GM19025 (cell line): ENCODE results near the gene MUC3A.
"Not testable (repeated sequence)": the region's sequence is repeated elsewhere in the genome, so short reads cannot be mapped to it uniquely, and the experiment has no call there.

Source experiments
- ATAC-seq: cut with Tn5 transposase; IDR thresholded peaks from one replicate; pipeline ENCODE4 v1.9.1; 2021; ENCODE audit warnings: mild to moderate bottlenecking, low read depth, moderate library complexity; ENCODE audit not compliant: unreplicated experiment

Gene MUC3A, protein sequence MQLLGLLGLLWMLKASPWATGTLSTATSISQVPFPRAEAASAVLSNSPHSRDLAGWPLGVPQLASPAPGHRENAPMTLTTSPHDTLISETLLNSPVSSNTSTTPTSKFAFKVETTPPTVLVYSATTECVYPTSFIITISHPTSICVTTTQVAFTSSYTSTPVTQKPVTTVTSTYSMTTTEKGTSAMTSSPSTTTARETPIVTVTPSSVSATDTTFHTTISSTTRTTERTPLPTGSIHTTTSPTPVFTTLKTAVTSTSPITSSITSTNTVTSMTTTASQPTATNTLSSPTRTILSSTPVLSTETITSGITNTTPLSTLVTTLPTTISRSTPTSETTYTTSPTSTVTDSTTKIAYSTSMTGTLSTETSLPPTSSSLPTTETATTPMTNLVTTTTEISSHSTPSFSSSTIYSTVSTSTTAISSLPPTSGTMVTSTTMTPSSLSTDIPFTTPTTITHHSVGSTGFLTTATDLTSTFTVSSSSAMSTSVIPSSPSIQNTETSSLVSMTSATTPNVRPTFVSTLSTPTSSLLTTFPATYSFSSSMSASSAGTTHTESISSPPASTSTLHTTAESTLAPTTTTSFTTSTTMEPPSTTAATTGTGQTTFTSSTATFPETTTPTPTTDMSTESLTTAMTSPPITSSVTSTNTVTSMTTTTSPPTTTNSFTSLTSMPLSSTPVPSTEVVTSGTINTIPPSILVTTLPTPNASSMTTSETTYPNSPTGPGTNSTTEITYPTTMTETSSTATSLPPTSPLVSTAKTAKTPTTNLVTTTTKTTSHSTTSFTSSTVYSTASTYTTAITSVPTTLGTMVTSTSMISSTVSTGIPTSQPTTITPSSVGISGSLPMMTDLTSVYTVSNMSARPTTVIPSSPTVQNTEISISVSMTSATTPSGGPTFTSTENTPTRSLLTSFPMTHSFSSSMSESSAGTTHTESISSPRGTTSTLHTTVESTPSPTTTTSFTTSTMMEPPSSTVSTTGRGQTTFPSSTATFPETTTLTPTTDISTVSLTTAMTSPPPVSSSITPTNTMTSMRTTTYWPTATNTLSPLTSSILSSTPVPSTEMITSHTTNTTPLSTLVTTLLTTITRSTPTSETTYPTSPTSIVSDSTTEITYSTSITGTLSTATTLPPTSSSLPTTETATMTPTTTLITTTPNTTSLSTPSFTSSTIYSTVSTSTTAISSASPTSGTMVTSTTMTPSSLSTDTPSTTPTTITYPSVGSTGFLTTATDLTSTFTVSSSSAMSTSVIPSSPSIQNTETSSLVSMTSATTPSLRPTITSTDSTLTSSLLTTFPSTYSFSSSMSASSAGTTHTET (N-terminal part only)

DNA sequence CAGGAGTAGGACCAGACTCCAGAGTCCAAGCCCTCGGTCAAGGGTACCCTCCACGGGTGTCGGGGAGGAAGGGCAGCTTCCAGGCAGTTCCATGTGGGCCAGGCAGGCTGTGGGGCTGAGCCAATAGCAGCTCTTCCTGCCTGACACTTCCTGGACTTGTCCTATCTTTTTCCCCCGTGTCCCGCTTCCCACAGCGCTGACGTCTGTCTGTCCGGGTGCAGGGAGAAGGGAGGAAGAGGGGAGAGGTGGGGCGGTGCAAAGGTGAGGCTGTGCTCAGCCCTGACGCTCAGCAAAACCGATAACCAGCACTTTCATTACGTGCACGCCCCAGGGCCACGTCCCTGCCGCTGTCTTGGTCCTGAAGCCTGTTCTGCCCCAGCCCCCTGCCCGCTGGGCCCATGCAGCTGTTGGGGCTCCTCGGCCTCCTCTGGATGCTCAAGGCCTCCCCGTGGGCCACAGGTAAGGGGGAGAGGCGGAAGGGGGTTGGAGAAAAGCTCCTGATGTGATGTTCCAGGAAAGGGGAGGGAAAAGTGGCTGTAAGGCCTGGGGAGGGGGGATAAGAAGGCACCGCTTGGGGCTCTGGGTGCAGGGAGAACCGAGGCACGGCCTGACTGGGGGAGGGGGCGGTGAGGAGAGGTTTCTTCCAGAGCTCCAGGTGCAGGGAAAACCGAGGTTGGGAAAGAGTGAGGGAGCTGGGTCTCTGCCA, at the start of gene MUC3A:
Gene MUC3A (plus strand): TSS at position 308 of the 706 bp plus-strand sequence. CDS start 91 bp downstream, at position 399.
- ATAC-seq: no peak

DNA sequence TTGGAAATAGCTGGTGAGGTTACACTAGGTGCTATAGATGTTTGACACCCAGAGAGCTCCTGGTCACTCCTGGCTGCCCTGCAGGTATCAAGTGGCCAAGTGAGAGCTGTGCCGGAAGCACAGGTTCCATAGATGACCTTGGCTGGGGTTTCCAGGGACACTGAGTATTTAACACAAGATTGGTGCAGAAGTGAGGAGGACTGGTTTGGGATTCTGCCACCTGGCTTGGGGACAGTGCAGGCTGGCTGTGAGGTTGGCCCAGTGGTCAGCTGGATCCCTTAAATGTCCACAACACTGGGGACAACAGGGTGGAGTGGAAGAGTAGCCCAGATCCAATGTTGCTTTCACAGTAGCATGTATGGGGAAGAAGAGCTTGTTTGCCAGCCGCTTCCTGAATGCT, 48.4 kb upstream of the MUC3A start:
- no peak for ATAC-seq

DNA sequence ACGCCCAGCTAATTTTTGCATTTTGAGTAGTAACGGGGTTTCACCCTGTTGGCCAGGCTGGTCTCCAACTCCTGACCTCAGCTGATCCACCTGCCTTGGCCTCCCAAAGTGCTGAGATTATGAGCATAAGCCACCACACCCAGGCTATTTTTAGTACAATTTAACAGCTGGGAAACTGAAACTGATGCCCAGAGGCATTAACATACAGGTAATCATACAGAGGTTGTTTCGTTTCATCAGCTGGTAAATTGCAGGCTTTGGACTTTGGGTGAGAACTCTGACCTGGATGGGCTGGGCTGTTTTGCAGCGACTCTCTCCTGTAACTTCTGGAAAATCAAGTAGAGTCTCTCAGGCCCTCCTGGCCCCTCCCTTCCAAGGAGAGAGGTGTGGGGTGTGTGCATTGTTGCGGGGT, 47.4 kb upstream of the MUC3A start:
- ATAC-seq: no peak

DNA sequence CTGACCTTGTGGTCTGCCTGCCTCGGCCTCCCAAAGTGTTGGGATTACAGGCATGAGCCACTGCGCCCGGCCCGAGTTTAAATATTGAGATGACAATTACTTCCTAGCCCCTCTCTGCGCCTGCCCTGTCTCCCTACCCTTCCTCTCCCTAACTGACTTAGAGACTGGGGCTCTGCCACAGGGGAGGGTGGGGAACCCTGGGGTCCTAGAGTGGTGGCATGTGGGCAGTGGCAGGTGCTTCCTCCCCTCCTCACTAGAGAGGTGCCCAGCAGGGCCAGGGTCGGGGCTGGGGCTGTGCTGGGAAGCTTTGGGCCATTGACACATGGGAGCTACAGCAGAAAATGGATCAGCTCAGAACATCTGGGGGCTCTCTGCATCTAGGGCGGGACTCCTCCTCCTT, 46.7 kb upstream of the MUC3A start:
- no peak for ATAC-seq

DNA sequence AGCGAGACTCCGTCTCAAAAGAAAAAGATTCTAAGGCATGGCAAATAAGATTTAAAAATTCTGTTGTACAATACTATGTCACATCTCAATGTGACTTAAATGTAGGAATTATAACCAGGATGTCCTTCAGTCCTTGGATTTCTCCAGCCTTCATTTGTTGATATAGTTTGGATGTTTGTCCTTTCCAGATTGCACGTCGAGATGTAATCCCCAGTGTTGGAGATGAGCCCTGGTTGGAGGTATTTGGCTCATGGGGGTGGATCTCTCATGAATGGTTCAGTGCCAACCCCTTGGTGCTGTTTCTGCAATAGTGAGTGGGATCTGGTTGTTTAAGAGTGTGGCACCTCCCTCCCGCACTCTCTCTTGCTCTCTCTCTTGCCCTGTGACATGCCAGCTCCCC, 40.8 kb upstream of the MUC3A start:
- no peak for ATAC-seq

DNA sequence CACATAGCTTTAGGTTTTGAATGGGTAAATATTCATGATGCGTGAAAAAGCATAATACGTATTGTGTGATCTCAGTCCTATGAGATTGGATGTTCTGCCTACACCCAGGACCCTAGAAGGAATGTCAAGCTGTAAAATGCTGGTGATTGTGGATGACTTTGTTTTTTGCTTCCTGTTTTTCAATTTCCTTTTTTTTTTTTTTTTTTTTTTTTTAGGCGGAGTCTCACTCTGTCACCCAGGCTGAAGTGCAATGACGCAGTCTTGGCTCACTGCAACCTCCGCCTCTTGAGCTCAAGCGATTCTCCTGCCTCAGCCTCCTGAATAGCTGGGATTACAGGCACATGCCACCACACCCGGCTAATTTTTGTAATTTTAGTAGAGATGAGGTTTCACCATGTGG, 38.9 kb upstream of the MUC3A start:
- not testable (repeated sequence) for ATAC-seq

DNA sequence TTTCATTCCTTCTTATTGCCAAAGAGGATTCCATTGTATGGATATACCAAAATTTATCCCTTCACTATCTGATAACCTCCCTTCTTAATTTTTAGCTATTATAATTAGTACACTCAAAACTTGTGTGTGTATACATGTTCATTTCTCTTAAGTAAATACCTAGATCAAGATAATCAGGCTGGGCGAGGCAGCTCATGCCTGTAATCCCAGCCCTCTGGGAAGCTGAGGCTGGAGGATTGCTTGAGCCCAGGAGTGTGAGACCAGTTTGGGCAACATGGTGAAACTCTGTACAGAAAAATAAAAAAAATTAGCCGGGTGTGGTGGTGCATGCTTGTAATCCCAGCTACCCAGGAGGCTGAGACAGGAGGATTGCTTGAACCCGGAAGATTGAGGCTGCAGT, 37.9 kb upstream of the MUC3A start:
- ATAC-seq: no peak

DNA sequence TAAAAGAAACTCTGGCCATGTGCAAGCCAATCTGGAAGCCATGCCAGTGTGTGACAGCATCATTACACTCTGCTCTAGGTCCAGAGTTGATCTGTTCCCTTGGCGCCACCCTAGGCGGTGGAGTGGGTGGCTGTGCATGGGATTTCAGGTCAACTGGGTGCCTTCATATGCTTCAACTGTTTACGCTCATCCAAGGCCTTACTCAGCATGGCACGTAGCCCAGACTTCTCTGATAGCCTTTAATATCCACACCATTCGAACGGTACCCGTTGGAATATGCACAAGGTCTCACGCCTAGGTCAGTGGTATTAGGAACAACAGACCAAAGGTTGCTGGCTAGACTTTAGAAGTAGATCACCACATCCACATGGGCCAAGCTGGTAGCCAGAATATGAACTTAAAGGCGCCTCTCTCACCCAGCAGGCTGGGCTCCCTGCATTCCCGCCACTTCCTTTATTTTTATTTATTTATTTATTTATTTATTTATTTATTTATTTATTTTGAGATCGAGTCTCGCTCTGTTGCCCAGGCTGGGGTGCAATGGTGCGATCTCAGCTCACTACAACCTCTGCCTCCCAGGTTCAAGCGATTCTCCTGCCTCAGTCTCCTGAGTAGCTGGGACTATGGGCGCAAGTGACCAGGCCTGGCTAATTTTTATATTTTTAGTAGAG, 35.0 kb upstream of the MUC3A start:
- ATAC-seq: no peak

DNA sequence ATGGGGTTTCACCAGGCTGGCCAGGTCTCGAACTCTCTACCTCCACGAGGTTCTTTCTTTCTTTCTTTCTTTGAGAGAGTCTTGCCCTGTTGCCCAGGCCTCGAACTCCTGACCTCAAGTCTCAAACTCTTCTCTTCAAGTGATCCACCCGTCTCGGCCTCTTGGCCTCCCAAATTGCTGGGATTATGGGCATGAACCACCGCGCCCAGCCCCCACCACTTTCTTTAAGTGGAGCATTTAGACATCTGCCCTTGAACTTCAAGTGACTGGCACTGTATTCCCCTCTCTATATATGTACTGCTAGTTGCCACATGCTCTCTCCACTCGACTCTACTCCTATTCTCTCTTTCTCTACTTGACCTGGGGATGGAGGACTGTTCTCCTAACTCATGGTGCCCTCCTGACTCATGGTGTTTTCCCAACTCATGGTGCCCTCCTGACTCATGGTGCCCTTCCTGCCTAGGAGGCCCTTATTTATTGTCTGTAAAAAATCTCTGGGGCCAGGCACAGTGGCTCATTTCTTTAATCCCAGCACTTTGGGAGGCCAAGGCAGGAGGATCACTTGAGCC, 34.4 kb upstream of the MUC3A start:
- no peak for ATAC-seq

DNA sequence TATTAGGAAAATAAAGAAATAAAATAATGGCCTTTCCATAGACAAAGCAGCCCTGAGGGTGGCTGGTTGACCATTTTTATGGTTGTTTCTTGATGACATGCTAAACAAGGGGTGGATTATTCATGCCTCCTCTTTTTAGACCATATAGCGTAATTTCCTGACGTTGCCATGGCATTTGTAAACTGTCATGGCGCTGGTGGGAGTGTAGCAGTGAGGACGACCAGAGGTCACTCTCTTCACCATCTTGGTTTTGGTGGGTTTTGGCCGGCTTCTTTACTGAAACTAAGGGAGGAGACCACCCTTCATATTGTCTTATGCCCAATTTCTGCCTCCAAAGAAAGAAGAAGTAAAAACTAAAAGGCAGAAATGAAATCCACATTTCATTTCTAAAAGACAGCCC, 30.0 kb upstream of the MUC3A start:
- ATAC-seq: not testable (repeated sequence)

DNA sequence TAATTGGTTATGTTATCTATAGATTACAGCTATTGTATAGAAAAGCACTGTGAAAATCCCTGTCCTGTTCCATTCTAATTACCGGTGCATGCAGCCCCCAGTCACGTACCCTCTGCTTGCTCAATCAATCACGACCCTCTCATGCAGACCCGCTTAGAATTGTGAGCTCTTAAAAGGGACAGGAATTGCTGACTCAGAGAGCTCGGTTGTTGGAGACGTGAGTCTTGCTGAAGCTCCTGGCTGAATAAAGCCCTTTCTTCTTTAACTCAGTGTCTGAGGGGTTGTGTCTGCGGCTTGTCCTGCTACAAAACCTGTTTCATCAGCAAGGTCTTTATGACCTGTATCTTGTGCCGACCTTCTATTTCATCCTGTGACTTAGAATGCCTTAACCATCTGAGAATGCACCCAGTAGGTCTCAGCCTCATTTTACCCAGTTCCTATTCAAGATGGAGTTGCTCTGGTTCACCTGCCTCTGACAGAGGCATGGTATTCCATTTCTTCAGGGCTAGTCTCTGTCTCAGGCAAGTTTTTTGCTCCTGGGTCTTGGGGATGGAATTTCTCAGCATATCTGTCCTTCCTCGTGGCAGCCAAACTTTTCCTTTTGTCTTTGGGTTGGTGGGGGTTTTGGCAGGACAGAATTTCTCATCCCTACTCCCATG, 29.4 kb upstream of the MUC3A start:
- not testable (repeated sequence) for ATAC-seq

DNA sequence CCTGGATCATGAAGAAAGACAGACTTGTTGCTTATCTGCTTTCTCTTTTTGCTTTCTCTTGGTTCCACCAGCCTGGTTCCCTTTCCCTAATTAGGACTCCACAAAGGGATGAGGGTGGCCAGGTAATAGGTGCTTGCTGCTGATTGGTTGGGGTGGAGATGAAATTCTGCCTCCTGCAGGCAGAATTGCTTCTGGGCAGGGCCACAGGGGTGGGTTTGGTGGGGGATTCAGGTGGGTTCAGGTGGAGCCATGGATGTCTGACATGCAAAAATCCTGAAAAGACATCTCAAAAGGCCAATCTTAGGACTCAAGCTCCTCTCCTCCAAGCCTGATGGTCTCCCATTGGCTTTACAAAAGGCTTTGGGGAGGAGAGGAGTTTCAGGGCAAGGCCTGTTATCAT, 28.3 kb upstream of the MUC3A start:
- ATAC-seq: no peak

DNA sequence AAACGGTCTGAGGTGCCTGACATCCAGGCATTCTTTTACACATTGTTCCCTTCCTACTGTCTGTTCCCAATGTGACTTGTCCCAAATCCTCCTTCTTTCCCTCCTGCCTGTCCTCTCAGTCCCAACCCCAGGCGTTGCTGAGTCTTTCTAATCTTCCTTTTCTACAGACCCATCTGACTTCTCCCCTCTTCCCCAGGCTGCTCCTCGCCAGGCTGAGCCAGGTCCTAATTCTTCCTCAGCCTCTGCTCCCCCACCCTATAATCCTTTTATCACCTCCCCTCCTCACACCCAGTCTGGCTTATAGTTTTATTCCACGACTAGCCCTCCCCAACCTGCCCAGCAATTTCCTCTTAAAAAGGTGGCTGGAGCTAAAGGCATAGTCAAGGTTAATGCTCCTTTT, 25.7 kb upstream of the MUC3A start:
- not testable (repeated sequence) for ATAC-seq

DNA sequence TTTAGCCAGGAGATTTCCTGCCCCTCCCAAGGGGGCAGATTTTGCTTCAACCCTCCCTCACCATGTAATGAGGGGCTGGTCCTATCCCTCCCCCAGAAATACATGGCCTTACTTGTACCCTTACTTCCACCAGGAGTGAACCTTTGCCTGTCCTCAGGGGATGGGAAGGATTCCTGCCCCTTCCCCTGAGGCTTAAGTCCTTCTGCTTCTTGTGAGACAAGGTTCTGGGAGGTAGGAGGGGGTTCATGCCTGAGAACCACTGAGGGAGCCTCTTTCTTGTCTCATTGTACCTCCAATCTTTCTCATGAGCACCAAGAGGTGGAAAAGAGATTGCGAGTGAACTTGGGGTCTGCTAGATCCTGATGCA, 19.5 kb upstream of the MUC3A start:
- ATAC-seq: no peak

DNA sequence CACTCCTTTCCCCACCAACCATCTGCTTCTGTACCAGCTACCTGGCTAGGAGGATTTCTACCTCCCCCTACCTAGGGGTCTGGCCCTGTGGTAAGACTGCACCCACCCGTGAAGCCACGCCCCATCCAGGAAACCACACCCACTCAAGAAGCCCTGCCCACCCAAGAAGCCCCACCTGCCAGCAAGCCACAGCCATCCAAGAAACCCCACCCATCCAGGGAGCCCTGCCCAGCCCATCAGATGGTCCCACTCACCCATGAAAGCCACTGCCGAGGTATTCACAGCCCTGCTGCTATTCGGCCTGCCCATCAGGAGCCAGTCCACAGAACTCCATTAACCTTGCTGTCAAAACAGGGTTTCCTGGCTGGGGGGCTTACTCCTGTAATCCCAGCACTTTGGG, 15.6 kb upstream of the MUC3A start:
- ATAC-seq: no peak

DNA sequence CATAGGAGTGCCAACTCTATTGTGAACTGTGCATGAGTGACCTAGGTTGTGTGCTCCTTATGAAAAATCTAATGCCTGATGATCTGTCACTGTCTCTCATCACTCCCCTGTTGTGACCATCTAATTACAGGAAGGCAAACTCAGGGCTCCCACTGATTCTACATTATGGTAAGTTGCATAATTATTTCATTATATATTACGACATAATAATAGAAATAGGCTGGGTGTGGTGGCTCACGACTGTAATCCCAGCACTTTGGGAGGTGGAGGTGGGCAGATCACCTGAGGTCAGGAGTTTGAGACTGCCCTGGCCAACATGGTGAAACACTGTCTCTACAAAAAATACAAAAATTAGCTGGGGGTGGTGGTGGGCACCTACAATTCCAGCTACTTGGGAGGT, 14.0 kb upstream of the MUC3A start:
- ATAC-seq: not testable (repeated sequence)

DNA sequence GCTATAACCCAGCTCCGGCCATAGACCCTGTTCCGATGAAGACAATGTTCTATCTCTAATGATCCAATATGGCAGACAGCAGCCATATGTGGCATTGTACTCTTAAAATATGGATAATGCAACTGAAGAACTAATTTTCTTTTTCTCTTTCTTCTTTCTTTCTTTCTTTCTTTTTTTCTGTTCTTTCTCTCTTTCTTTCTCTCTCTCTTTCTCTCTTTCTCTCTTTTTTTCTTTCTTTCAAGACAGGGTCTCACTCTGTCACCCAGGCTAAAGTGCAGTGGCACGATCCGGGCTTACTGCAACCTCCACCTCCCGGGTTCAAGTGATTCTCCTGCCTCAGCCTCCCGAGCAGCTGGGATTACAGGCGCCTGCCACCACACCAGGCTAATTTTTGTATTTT, 13.2 kb upstream of the MUC3A start:
- ATAC-seq: not testable (repeated sequence)

DNA sequence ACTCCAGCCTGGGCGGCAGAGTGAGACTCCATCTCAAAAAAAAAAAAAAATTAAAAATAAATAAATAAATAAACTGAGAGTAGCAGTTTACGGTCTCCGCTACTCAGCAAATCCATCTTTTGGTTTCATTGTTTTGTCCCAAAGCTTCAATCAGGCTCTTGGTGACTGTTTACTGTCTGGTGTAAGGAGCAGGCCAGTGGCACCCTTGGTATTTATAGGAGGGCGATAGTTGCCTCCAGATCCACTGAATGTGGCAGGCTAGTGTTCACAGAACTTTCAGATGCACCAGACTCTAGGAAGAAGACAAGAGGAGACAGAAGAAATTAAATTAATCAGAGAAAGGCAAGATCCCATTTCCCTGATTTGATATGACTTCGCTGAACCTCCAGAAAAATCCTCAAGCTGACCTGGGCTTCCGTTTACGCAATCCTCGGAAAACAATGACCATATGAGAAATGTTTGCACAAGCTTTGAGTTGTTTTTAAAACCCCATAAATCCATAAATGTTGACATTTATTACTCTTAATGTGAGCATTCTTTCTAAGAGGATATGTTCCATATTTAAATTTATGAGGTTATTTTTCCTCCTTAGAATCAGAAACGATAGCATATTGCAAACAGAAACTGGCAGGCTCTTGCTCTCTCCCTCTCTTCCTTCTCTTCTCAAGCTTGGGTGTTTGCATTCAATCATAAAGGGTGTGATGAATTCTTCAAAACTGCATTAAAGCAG, 7.1 kb upstream of the MUC3A start:
- ATAC-seq: no peak
